NOMO-1 treated with dmso at 0.1 percent for 144 hours (cell line): ENCODE measurements around the gene PODN.

Source experiments
- DNase-seq: peaks from one replicate; lab custom pipeline; 2025; ENCODE audit not compliant: unreplicated experiment; lab: John Stamatoyannopoulos, UW

Gene PODN

DNA sequence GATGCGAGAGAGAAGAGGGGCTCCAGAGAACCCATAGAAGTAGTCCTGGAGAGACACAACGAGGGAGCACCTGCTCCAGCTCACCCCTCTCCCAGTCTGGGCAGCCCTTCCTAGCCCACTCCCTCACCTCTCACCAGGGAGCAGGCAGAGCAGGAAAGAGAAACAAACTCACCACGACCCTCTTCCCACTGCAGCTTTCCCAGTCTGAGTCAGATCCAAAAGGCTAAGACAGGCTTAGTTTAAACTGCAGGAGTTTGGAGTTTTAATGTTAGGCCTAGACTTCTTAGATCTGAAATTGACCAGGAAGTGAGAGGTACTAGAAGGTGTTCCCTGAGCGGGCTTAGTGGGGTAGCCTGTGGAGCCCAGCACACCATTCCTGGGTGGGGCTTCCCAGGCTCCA, 50.8 kb downstream of the PODN start:
- no peak for DNase-seq

DNA sequence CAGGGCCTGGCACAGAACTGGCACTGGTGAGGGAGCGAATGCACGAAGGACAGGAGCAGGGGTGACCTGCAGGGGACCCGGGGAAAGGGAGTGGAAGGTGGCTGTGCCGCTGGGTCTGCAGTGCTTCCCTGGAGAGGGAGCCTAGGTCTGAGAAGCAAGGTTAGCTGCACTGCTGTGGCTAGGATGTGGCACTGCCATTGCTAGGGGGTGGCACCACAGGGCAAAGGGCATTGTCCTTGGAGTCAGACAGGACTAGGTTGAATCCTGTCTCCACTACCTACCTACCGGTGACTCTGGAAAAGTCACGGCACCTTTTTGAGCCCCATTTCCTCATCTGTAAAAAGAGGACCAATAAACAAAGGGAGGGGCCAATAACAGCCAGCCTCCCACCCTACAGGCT, 52.1 kb downstream of the PODN start:
- DNase-seq = no peak

DNA sequence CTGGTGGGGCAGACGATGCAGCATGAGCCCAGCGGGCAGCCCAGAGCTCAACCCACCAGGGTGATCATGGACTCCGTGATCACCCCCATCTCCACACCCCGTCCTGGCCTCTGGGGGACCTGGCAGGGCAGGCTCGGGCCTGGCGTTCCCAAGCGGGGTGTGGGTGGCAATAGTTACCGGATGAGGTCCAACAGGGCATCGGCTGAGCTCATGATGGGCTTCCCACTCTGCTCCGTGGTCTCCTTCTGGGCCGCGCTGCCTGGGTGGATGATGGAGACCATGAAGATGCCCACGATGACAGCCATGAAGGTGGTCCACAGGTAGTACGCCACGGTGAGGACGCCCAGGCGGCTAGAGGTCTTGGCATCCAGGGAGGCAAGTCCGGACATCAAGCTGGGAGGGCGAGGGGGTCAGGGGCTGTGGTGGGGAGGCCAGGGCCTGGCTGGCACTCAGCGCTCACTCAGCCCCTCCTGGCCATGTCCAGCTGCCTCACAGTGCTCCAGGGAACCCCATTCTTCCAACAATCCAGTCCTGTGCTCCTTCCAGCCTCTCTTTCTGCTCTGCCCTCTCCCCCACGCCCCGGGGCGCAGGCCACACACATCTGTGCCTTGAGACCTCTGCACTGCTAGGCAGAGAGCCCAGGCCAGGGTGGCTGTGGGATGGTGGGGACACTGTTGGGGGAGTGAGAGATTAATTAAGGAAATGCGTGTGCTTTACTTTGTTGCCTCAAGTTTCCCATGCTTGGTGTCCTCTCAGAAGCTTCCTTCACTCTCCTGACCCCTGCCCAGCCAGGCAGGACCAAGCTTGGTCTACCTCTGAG, 52.8 kb downstream of the PODN start:
- no peak for DNase-seq

- DNase-seq = no peak
Observed at GRCh38 chr1:53115403-53116306, 53.6 kb downstream of the PODN start.

DNA sequence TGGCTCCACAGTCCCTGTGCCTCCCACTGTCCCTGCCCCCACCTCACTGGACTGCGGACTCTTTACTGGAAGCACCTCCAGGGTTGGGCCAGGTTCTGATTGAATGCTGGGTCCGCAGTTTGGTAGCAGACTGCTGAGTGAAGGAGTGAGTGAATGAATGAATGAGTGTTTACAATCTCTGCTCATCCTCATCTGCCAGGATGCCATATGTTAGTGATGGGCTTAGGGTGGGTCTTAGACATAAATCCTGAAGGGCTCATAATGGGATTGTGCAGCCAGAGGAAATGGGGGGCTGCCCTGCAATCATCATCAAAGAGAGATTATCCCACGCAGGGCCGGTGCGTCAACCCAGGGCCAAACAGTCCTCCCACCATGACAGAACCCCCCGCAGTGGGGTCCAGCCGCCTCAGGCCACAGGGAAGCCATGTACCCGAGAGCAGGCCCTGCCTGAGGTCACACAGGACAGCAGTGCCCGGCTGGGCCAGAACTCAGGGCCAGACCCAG, 54.3 kb downstream of the PODN start:
- DNase-seq = no peak

DNA sequence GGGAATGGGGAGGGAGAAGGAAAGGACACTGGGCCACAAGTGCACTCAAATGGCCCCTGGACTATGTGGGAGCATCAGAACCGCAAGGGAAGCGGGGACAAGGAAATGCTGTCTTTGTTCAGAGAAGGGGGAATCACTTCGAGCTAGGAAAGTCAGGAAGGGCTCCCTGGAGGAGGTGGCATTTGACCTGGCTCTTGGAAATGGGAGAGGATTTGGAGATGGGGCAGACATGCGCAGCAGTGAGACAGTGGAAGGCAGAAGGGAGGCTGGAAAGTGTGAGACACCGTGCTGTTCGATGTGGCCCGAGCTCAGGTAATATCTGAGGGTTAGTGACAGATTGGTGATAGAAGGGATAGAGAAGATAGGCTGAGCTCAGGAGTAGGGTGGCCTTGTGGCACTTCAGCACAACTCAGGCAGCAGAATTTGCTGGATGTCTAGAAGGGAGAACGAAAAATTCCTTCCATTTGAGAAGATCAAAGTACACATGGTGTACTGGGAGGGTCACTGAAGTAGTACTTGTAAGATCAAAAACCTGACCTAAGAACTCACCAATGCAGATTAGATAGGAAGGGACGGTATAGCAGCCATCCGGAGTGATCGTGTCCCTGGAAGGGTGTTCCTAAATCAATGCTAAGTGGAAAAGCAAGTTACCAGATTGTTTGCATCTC, 55.1 kb downstream of the PODN start:
- no peak for DNase-seq

- DNase-seq = no peak
Observed at GRCh38 chr1:53117836-53118235, 55.8 kb downstream of the PODN start.

- no peak for DNase-seq
Observed at GRCh38 chr1:53120659-53121058, 58.6 kb downstream of the PODN start.

DNA sequence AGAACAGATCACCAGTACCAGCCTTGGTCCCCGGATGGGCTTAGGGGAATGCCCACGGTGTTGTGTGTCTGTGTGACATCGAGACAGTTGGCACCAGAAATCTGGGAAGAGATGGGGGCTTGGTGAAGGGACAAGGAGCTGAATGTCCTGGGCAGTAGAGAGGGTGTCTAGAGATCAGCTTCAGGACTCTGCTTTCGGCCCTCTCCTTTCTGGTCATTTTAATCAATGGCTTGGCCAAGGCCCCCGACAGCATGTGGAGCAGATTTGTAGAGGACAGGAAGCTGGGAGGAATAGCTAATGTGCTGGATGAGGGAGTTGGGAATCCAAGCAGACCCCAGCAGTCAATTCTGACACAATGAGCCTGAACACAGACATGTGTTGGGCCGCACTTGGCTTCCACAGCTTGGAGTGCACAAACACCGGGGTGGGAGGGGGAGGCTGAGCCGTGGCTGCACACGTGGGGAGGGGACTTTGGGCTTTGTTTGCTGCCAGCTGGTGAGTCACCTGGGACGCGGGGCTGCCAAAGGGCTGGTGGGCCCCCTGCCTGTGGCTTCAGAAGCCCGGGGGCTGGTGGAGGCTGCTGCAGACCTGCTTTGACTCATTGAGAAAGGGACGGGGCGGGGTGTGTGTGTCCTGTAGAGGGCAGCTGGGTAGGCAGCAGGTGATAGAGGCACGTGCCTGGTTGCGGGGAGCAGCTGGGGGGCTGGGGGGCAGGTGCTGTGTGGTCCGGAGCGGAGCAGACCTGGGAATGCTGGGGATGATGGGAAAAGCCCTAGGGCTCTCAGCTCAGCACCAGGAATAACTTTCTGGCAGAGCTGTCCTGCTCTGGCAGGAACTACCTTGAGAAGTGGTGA, 59.5 kb downstream of the PODN start:
- DNase-seq = no peak

- no peak for DNase-seq
Observed at GRCh38 chr1:53122201-53122885, 60.3 kb downstream of the PODN start.

- DNase-seq = no peak
Observed at GRCh38 chr1:53122961-53123413, 61.0 kb downstream of the PODN start.

- DNase-seq = no peak
Observed at GRCh38 chr1:53123453-53124140, 61.6 kb downstream of the PODN start.

DNA sequence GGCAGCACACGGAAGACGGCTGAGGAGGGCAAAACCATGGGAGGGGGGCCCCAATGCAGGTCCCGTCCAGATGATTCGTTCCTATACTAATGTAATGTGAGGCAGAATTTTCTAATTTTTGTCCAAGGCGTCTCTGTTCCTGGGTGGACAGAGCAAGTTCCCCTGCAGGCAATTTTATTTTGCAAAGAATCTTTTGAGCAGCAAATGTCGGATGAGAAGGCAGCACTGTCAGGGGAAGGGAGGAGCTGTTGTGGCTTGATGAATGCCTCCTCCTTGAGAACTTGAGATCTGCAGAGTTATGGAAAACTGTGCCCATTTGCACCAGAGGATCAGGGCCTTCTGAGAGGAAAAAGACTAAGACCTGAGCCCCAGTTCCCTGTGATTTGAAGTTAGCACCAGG, 63.1 kb downstream of the PODN start:
- no peak for DNase-seq

DNA sequence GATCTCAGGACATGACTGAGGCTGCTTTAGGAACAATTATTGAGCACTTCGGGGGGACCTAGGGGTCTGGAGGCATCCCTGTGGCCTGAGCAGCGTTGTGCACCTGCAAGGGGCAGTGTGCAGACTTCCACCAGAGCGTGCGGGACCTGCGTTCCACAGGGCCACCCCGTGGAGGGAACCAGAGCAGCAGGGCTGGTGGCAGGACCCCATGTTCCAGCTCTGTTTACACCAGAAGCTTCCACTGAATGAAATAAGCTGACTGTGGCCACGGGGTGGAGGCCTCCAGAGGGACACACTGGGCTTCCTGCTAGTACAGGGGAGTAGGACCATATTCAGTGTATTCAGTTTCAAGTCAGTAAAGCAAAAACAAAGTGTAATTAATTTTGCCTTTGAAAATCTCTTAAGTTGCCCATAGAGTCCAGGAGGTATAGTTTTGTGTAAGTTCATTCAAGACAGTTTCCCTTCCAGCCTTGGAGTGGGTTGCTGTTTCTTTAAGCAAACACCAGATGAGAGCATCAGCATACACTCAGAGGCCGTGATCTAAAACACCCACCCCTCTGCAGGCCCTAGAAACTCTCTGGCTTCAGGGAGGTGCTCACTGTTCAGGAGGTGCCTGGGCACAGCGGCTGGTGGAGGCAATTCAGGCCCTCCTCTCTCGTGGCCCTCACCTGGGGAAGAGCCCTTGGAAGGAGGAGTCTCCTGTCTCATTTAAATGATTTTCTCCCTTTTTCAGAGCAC, 63.8 kb downstream of the PODN start:
- DNase-seq = no peak

DNA sequence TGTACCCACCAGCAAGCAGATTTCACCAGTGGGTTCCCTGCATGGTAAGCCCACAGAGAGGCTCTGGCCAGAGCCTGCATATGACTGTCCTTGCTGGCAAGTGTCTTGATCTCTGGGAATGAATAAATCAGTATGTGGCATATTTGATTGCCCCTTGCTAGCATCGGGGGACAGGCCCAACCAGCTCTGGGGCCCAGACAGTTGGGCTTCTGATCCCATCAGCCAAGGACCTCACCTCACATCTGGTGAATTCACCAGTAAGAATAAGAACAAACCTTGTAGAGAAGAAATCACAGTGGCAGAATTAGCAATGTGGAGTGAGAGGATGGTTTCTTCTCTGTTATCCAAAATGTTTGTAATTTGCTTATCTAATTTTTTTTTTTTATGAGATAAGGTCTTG, 64.5 kb downstream of the PODN start:
- DNase-seq = no peak

DNA sequence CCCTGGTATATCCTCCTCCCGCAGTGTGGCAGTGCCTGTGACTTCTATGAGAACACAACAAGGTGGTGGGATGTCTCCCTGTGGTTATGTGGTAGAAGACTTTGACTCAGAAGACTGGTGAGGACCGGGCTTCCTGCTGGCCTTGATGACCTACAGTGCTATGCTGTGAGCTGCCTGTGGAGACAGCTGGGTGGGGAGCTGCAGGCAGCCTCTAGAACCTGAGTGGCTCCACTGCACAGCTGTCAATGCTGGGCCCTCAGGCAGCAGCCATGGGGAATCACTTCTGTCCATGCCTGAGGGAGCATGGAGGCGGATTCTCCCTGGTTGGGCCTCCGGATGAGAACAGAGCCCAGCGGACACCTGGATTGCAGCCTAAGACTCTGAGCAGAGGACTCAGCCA, 65.5 kb downstream of the PODN start:
- DNase-seq = no peak

- no peak for DNase-seq
Observed at GRCh38 chr1:53128401-53128800, 66.4 kb downstream of the PODN start.

DNA sequence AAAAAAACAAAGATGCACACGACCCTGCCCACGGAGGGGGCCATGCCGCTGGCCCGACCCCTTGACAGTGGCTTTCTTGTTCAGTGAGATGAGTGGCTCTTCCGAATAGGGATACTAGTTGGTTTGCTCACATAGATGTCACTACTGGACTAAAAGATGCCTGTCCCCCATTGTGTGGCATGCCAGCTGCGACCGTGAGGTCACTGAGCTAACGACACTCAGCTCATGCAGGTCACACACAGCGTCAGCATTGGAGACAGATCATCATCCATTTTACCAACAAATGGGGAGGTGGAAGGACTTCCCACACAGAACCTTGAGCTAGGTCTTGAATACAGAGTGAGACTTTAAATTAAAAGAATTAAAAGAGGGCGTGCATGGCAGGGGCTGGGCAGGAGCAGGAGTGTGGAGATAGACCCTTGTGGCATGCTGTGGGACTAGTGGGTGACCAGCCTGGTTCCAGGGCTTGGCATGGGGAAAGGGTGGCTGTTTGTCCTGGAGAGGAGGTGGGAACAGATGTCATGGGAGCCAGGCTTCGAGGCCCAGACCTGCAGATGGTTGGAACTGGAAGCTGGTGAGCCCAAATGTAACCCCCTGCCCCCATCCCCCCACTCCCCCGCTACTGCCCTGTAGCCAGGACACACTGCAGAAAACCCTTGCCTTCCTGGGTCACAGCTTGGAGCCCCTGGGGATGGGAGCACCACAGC, 68.0 kb downstream of the PODN start:
- no peak for DNase-seq
